ENCODE data around the gene VWA7.
"Not testable (repeated sequence)": the region's sequence is repeated elsewhere in the genome, so short reads cannot be mapped to it uniquely, and the experiment has no call there.

The VWA7 gene, protein sequence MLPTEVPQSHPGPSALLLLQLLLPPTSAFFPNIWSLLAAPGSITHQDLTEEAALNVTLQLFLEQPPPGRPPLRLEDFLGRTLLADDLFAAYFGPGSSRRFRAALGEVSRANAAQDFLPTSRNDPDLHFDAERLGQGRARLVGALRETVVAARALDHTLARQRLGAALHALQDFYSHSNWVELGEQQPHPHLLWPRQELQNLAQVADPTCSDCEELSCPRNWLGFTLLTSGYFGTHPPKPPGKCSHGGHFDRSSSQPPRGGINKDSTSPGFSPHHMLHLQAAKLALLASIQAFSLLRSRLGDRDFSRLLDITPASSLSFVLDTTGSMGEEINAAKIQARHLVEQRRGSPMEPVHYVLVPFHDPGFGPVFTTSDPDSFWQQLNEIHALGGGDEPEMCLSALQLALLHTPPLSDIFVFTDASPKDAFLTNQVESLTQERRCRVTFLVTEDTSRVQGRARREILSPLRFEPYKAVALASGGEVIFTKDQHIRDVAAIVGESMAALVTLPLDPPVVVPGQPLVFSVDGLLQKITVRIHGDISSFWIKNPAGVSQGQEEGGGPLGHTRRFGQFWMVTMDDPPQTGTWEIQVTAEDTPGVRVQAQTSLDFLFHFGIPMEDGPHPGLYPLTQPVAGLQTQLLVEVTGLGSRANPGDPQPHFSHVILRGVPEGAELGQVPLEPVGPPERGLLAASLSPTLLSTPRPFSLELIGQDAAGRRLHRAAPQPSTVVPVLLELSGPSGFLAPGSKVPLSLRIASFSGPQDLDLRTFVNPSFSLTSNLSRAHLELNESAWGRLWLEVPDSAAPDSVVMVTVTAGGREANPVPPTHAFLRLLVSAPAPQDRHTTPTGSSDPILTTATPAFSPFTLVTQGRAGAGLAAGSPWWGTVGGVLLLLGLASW

DNA sequence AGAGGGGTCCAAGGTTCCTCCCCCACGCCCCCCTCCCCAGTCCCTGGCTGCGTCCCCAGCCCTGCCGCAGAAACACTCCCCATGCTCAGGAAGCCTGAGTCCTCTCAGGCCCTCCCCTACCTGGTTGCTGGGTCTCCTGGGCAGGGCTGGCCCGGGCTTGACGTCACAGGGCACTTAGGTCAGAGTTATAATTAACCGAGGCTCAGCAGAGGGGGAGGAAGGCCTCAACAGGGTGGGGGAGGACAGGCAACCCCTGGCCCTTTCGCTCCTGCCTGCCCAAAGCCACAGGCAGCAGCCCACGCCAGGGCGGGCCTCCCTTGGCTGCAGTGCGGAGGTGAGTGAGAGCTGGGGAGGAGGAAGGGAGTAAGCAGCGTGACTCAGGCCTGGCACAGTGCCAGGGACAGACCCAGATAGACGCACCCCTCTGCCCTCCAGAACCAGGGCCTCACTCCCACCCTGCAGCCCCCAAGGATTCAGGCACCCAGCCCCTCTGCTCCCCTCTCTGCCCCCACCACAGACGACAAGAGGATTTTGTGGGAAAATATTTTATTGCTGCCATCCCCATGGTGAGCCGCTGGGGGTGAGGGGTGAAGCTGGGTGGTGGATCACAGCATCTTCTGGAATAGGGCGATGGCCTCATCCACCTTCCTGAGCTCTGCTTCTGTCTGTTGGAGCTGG lies at the start of gene VWA7:
TSS of gene VWA7 (minus strand) at position 340 of the 678 bp plus-strand sequence. CDS start 549 bp downstream, outside the sequence.
- DNase-seq = peak; percentile 64

DNA sequence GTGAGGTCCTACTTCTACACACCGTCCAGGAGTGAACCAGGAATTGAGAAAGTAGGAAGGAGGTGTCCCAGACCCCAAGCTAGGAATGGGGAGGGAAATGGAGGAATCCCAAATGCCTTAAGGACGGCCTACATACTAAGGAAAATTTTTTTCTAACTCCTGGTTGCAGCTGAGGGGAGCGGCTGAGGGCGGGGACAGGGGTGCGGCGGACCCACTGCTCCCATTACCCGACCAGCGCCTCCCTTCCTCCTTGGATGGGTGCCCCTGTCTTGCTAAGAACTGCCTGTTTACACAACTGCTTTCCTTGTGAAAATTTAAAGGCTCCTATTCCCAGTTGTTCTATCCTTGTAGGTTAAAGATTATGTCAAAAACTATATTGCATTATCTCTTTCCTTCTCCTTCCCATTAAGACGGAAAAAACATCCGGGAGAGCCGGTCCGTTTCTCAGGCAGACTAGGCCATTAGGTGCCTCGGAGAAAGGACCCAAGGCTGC lies 49.7 kb upstream of the VWA7 start:
- peak; percentile 97 for DNase-seq

DNA sequence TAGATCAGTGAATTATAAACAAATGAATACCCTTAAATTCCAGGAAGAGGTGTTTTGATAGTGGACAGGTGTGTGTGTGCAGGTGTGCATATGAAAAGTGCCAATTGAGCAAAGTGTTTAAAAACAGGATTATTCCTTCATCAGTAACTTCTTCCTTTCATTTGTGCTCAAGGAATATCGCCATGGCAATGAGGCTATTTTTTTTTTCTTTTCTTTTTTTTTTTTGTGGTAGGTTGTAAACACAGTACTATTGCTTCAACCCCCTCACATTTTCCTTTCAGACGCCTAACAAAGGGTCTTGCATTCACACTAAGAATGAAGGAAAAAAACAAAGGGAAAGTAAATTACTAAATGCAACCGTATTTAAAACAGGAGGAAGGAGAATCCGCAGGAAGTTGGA lies 48.4 kb upstream of the VWA7 start:
- no peak for DNase-seq

DNA sequence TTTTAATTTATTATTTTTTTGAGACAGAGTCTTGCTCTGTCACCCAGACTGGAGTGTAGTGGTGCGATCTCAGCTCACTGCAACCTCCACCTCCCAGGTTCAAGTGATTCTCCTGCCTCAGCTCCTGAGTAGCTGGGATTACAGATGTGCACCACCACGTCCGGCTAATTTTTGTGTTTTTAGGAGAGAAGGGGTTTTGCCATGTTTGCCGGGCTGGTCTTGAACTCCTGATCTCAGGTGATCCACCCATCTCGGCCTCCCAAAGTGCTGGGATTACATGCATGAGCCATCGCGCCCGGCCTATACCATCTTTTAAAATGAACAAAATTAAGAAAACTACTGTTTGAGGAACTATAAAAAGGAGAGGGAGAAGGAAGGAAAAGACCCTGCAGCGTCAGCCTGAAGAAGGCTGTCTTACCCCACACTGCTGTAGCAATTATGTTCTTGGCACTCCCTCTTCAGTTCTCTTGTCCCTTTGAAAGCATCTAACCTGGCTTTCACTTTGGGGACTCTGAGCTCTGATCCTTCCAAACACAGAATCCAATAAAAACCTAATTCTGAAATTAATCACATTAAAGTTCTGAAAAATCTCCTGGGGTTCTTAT lies 46.6 kb upstream of the VWA7 start:
- DNase-seq = not testable (repeated sequence)

DNA sequence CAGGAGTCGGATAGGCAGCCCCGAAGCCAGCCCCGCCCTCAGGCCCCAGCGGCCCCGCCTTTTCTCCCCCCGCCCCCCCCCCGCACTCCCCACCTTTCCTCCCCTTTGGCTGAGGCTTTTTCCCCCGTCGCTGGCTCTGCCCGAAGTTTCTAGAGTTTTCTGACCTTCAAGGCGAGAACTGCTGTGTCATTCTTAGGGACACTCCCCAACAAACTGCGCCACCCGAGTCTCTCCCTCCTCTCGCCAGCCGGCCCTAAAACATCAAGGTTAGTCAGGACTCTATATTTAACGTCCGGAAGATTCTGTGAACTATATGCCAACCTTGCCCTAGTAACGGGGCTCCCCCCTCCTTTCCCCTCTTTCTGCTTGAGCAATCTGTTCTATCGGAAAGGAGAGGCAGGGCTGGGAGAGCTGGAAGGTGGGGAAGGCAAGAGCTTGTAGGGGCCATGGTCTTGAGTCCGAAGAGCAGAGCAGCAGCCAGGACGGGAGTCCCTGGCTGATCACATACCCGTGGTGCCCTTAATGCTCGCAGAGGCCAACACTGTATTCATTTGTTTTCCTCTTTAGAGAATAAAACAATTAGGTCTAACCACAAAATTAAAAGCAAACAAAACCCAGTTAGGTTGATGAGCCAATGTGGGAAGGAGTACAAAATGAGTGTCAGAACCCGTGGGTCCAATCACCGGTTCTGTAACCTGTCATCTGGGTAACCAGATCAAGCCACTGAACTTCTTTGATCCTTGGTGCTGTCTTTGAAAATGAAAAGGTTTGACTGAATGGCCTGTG lies 45.1 kb upstream of the VWA7 start:
- DNase-seq = no peak

DNA sequence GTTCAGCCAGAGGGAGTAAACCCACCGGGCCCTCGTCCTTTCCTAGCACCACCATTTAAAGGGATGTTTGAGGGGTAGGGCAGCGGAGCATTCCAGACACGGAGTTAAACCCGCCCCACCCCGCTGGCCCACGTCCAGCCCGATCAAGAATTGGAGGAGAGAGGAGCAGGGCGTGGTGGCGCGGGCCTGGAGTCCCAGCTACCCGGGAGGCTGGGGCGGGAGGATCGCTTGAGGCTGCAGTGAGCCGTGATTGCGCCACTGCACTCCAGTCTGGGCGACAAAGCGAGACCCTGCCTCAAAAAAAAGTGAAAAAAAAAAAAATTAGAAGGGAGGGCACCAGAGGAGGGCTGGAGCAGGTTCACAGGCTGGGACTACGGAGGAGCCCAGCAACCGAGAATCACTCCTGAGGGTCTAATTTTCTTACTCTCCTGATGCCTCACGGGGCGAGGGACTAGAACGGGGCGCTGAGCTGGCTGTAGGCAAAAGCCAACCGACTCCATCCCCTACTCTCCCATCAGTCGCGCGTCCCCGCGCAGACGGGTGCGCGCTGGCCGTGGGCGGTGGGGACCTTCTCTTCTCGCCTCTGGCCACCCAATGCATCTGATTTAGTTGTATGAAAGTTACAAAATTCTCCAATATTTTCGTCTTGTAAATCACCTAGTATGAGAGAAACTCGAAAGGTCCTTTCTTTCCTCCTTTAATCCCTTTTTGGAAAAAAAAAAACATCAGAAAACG lies 44.3 kb upstream of the VWA7 start:
- no peak for DNase-seq

DNA sequence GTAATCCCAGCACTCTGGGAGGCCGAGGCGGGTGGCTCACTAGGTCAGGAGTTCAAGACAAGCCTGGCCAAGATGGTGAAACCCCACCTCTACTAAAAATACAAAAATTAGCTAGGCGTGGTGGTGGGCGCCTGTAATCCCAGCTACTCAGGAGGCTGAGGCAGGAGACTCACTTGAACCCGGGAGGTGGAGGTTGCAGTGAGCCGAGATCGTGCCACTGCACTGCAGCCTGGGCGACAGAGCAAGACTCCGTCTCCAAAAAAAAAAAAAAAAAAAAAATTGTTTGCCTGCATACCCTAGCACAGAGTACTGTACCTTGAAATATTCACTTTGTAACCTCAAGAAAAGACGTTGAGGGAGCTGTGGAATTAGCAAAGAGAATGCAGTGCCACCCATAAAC lies 43.3 kb upstream of the VWA7 start:
- DNase-seq = not testable (repeated sequence)

DNA sequence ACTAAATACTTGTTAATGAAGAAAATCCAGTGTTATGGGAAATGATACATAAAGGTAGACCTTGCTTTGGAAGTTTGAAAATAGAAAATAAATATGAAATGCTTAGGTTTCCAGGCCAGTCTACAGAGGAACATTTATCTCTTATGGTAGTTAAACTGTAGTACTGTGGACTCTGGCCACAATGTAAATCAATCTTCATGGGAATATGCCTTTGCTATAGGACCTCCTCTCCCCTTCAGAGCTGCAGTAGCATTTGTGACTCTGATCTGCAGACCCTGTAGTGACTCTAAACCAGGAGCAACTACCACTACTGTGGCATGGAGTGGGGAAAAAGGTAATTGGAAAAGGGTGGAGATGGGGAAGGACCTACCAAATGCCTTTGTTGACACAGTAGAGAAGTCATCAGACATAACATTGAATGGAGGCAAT lies 42.8 kb upstream of the VWA7 start:
- no peak for DNase-seq

DNA sequence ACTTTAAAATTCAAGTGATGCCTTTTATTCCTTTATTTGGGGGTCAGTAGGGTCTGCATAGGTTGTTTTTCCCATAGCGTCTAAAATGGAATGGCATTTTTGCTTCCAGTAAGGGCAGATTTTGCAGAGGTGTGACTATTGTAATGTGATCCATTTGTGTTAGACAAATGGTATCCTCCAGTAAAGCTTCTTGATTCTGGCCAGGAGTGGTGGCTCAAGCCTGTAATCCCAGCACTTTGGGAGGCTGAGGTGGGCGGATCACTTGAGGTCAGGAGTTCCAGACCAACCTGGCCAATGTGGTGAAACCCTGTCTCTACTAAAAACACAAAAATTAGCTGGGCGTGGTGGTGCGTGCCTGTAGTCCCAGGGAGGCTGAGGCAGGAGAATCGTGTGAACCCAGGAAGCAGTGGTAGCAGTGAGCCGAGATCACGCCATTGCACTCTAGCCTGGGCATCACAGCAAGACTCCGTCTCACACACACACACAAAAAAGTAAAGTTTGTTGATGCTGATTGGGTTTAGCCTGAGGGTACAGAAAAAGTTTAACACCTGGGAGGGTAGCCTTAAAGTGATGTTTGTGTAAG lies 40.9 kb upstream of the VWA7 start:
- not testable (repeated sequence) for DNase-seq

DNA sequence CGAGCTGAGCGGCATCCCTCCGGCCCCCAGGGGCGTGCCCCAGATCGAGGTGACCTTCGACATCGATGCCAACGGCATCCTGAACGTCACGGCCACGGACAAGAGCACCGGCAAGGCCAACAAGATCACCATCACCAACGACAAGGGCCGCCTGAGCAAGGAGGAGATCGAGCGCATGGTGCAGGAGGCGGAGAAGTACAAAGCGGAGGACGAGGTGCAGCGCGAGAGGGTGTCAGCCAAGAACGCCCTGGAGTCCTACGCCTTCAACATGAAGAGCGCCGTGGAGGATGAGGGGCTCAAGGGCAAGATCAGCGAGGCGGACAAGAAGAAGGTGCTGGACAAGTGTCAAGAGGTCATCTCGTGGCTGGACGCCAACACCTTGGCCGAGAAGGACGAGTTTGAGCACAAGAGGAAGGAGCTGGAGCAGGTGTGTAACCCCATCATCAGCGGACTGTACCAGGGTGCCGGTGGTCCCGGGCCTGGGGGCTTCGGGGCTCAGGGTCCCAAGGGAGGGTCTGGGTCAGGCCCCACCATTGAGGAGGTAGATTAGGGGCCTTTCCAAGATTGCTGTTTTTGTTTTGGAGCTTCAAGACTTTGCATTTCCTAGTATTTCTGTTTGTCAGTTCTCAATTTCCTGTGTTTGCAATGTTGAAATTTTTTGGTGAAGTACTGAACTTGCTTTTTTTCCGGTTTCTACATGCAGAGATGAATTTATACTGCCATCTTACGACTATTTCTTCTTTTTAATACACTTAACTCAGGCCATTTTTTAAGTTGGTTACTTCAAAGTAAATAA lies 40.2 kb upstream of the VWA7 start:
- DNase-seq = not testable (repeated sequence)

DNA sequence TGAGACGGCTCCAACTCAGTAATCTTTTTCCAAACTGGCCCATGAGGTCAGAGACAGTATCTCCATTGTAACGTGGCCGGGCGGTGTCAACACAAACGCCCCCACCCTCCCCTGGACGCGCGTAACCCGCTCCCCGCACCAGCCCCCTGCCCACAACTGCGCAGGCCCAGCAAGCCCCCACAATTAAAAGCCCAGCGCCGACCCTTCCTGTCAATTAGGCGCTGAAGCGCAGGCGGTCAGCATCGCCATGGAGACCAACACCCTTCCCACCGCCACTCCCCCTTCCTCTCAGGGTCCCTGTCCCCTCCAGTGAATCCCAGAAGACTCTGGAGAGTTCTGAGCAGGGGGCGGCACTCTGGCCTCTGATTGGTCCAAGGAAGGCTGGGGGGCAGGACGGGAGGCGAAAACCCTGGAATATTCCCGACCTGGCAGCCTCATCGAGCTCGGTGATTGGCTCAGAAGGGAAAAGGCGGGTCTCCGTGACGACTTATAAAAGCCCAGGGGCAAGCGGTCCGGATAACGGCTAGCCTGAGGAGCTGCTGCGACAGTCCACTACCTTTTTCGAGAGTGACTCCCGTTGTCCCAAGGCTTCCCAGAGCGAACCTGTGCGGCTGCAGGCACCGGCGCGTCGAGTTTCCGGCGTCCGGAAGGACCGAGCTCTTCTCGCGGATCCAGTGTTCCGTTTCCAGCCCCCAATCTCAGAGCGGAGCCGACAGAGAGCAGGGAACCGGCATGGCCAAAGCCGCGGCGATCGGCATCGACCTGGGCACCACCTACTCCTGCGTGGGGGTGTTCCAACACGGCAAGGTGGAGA lies 38.1 kb upstream of the VWA7 start, which contains the start of the genes HSPA1A and HSPA1L:
TSS of gene HSPA1A (plus strand) at position 519 of the 814 bp plus-strand sequence. CDS start at position 733, 214 bp downstream.
TSS of gene HSPA1L (minus strand) at position 259 of the 814 bp plus-strand sequence. CDS start 3,311 bp downstream, outside the sequence.
- DNase-seq = no peak

DNA sequence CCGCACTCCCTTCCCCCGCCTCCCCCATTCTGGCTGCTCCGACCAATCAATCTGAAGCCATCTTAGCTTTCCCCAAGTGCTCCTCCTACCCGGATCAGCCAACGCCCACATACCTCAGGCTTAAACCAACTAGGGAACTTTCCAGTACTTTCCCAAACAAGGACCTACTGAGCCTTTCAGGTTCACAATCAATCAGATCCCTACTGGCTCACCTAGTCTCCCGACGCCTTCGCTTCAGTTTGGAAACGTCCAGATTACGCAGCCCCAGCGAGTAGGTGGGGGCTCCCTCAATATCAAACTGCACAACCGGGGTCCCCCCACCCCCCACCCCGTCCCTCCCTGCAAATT lies 37.5 kb upstream of the VWA7 start:
- no peak for DNase-seq

DNA sequence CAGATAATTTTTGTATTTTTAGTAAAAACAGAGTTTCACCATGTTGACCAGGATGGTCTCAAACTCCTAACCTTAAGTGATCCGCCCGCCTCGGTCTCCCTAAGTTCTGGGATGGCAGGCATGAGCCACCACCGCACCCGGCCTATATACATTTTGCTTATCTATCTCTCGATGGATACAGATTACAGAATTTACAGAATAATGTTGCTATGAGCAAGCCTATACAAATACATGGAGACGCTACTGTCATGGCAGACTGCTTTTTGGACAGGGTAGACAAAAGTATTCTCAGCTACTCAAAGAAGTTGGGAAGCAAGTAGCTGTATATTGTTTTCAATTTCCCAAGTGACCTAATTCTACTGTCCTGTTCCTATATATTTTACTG lies 36.3 kb upstream of the VWA7 start:
- DNase-seq = no peak

DNA sequence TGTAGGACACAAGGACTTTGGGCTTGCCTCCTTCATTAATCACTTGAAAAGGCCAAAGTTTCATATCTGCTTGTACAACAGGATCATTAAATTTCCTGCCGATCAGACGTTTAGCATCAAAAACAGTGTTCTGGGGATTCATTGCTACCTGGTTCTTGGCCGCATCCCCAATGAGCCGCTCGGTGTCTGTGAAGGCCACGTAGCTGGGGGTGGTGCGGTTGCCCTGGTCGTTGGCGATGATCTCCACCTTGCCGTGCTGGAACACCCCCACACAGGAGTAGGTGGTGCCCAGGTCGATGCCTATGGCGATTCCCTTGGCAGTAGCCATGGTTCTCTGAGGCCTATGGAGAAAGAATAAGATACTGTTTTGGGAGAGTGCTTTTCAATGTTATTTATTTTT lies 34.5 kb upstream of the VWA7 start:
- DNase-seq = no peak

DNA sequence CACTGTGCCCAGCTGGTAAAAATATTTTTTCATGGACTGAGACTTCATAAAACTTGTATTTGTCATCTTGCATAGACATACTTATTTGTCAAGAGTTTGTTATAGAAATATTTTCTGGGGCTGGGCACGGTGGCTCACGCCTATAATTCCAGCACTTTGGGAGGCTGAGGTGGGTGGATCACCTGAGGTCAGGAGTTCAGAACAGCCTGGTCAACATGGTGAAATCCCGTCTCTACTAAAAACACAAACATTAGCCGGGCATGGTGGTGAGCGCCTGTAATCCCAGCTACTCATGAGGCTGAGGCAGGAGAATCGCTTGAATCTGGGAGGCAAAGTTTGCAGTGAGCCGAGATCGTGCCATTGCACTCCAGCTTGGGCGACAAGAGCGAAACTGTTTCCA lies 31.5 kb upstream of the VWA7 start:
- not testable (repeated sequence) for DNase-seq

DNA sequence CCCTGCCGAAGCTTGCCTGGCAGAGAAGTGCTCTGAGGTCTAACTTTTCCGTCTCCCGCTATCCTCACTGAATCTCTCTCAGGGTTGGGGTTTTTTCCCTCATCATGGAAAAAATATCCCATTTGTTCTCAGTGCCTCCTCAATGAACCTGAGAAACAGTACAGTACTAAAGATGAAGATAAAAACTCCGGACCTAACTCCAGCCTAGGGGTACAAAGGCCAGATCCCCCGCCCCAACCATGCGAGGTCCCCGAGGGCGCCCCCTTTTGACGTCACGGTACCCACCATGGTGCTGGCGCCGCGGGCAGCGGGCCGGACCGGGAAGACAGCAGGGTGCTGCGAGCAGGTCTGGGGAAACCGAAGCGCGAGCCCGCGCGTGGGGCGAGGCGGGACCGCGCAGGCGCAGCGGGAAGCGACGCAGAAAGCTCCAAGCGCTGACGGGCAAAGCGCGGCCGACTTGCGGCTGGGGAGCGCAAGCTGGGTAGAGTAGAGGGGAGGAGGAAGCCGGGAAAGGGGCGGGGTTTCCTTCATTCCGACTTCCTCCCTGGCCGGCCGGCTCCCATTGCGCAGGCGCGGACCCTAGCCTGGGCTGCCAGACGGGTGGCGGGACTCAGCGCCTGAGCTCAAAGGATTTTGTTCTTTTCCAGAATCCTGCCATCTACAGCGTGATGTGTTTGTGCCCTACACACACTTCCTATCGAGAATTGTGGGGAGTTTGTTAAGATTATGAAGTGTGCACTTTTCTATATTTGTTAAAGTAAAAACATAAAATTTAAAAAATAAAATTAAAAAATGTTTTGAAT lies 29.5 kb upstream of the VWA7 start, which contains the start of gene LSM2:
TSS of gene LSM2 (minus strand) at position 497 of the 803 bp plus-strand sequence. CDS start at position 288, 209 bp downstream.
- peak; percentile 98 for DNase-seq

DNA sequence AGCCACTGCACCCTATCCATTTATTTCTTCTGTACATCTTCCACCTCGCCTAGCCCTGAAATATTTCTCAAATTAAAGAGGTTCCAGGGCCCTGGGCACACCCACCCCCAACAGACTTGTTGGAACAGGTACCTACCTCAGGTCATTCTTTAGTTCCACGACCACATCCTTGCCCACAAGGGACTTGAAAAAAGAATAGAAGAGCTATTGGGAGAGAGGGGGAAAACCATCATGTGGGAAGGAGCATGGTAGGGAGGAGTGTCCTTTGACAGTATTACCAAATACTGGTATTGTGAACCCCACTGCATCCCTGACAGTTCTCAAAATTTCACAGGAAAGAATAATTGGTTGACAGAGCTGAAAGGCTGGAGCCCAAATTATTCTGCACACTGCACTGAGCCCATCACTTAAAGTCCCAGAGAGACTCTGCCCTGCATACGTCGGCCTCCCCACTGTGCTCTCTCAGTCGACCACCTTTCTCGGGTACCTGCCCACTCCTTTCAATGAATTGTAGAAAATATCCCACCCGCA lies 28.9 kb upstream of the VWA7 start:
- DNase-seq = no peak

Data from NCI-H2171 treated with DMSO at 0.1 percent for 48 hours (cell line).